Suprapubic skin (tissue), 4 donors: ENCODE results near the gene SPIRE1. TPM values are rescaled to one million over a fixed set of nuclear protein-coding genes. Genes with fewer than 3 reads are reported as not detected.

ENCODE experiments used
- DNase-seq, 2 donors: peaks; one replicate each; pipeline ENCODE4 v3.0.0-alpha.2; 2019; ENCODE audit warnings: low spot score in 2 of 2
- H3K27ac ChIP-seq: fragments of 200-600 bp; sonication (generic); one replicate; pipeline ENCODE4 v1.5.1; 2019
- H3K27me3 ChIP-seq: fragments of 200-600 bp; sonication (generic); one replicate; pipeline ENCODE4 v1.5.1; 2019
- H3K36me3 ChIP-seq: fragments of 200-600 bp; sonication (generic); one replicate; pipeline ENCODE4 v1.5.1; 2019
- H3K4me1 ChIP-seq: fragments of 200-600 bp; sonication (generic); one replicate; pipeline ENCODE4 v1.5.1; 2019
- H3K4me3 ChIP-seq: fragments of 200-600 bp; sonication (generic); one replicate; pipeline ENCODE4 v1.5.1; 2019; ENCODE audit warnings: mild to moderate bottlenecking
- H3K9me3 ChIP-seq: fragments of 200-600 bp; sonication (generic); one replicate; pipeline ENCODE4 v1.5.1; 2019
- CTCF ChIP-seq, 2 donors: fragments of 200-600 bp in 1 of 2; fragments of 450-650 bp in 1 of 2; sonication (generic) in 1 of 2; IDR thresholded peaks; one replicate each; pipeline ENCODE4 v1.5.1; 2016 to 2019; ENCODE audit warnings: antibody characterized with exemption in 2 of 2, mild to moderate bottlenecking in 1 of 2, moderate library complexity in 1 of 2
- EP300 ChIP-seq: sonication (generic); formaldehyde crosslinking; IDR thresholded peaks from one replicate; pipeline ENCODE4 v1.6.1; 2017; ENCODE audit warnings: antibody characterized with exemption
- POLR2A ChIP-seq, 2 donors: fragments of 450-650 bp; IDR thresholded peaks; one replicate each; pipeline ENCODE4 v1.6.1; 2017; ENCODE audit warnings: antibody characterized with exemption in 2 of 2, mild to moderate bottlenecking in 2 of 2, moderate library complexity in 2 of 2
- POLR2AphosphoS5 ChIP-seq, 3 donors: sonication (generic); formaldehyde crosslinking; IDR thresholded peaks; one replicate each; pipeline ENCODE4 v1.6.1; 2017; ENCODE audit warnings: antibody characterized with exemption in 3 of 3
- WGBS: methylation state at CpG from one replicate; pipeline ENCODE4 v1.1.5; 2018; 5-methylcytosine and 5-hydroxymethylcytosine counted together
- total RNA-seq, 4 donors: library from RNA; depleted of rRNA; stranded (reverse); fragments of >200 nt; gene quantifications; one replicate each; pipeline ENCODE4 v1.1.0, GENCODE V29; 2016

SPIRE1 gene
- total RNA-seq, 4 donors from 2014 or later, result 21.7 to 42.8 (median 25.2) TPM

GRCh38 chr18:12429556-12429955 lies 228.4 kb downstream of the SPIRE1 start:
- no peak overlapping the region for H3K4me3 ChIP-seq
- no peak for DNase-seq
- peaks cover 52% of the 10 kb centered on the region for H3K36me3 ChIP-seq
- no peaks in the 10 kb centered on the region for H3K9me3 ChIP-seq
- WGBS, result 75% methylated on average over 5 of the region's 16 CpGs
- no peaks in the 10 kb centered on the region for H3K27me3 ChIP-seq
- TF ChIP-seq POLR2AphosphoS5 (IDR thresholded peaks at IDR 0.05), result no peak
- no peak for TF ChIP-seq CTCF (IDR thresholded peaks at IDR 0.05)
- no peak for TF ChIP-seq EP300
- TF ChIP-seq POLR2A (IDR thresholded peaks at IDR 0.05), result no peak
- no peak overlapping the region for H3K27ac ChIP-seq
- no peaks in the 10 kb centered on the region for H3K4me1 ChIP-seq

- no peaks in the 10 kb centered on the region for H3K4me1 ChIP-seq
- no peak for DNase-seq
- H3K27me3 ChIP-seq, result no peaks in the 10 kb centered on the region
- H3K36me3 ChIP-seq, result peaks cover 48% of the 10 kb centered on the region
- TF ChIP-seq POLR2AphosphoS5 (IDR thresholded peaks at IDR 0.05) (no peak), POLR2A (IDR thresholded peaks at IDR 0.05) (no peak), CTCF (IDR thresholded peaks at IDR 0.05) (no peak), EP300 (no peak)
- H3K9me3 ChIP-seq, result no peaks in the 10 kb centered on the region
- no peak overlapping the region for H3K27ac ChIP-seq
- no peak overlapping the region for H3K4me3 ChIP-seq
- WGBS, result 83% methylated on average over 7 of the region's 12 CpGs
Observed at GRCh38 chr18:12428923-12429322, 229.0 kb downstream of the SPIRE1 start.

- Histone ChIP-seq H3K4me1 (no peaks in the 10 kb centered on the region), H3K36me3 (peaks cover 29% of the 10 kb centered on the region), H3K4me3 (no peak overlapping the region), H3K27ac (no peak overlapping the region), H3K9me3 (no peaks in the 10 kb centered on the region), H3K27me3 (no peaks in the 10 kb centered on the region)
- 98% methylated on average over 3 of the region's 3 CpGs for WGBS
- DNase-seq, result no peak
- TF ChIP-seq CTCF (IDR thresholded peaks at IDR 0.05), result no peak
- TF ChIP-seq POLR2A (IDR thresholded peaks at IDR 0.05), result no peak
- TF ChIP-seq POLR2AphosphoS5 (IDR thresholded peaks at IDR 0.05), result no peak
- no peak for TF ChIP-seq EP300
Observed at GRCh38 chr18:12426924-12427323, 231.0 kb downstream of the SPIRE1 start.

GRCh38 chr18:12424252-12424651 lies 233.7 kb downstream of the SPIRE1 start:
- Histone ChIP-seq H3K36me3 (peaks cover 19% of the 10 kb centered on the region), H3K27me3 (no peaks in the 10 kb centered on the region), H3K27ac (no peak overlapping the region), H3K4me3 (no peak overlapping the region), H3K9me3 (no peaks in the 10 kb centered on the region), H3K4me1 (peaks cover 16% of the 10 kb centered on the region)
- no peak for DNase-seq
- no peak for TF ChIP-seq POLR2AphosphoS5 (IDR thresholded peaks at IDR 0.05)
- TF ChIP-seq CTCF (IDR thresholded peaks at IDR 0.05), result no peak
- no peak for TF ChIP-seq POLR2A (IDR thresholded peaks at IDR 0.05)
- no peak for TF ChIP-seq EP300
- 93% methylated on average over 4 of the region's 4 CpGs for WGBS

GRCh38 chr18:12423820-12424219 lies 234.1 kb downstream of the SPIRE1 start:
- TF ChIP-seq EP300 (no peak), POLR2A (IDR thresholded peaks at IDR 0.05) (no peak), POLR2AphosphoS5 (IDR thresholded peaks at IDR 0.05) (no peak), CTCF (IDR thresholded peaks at IDR 0.05) (no peak)
- Histone ChIP-seq H3K27ac (no peak overlapping the region), H3K9me3 (no peaks in the 10 kb centered on the region), H3K27me3 (no peaks in the 10 kb centered on the region), H3K4me1 (peaks cover 16% of the 10 kb centered on the region), H3K4me3 (no peak overlapping the region), H3K36me3 (peaks cover 19% of the 10 kb centered on the region)
- WGBS, result 85% methylated on average over 2 of the region's 5 CpGs
- no peak for DNase-seq
